Thyroid gland (tissue), 4 donors: ENCODE measurements around the gene POLR1C.

Experiments
- CTCF ChIP-seq, 6 experiments: fragments of 200-600 bp in 3 of 6; fragments of 450-650 bp in 3 of 6; sonication (generic) in 3 of 6; IDR thresholded peaks; one replicate each; pipeline ENCODE4 v1.5.1; 2016 to 2019; ENCODE audit warnings: antibody characterized with exemption in 6 of 6, mild to moderate bottlenecking in 2 of 6, inconsistent platforms in 1 of 6, moderate library complexity in 1 of 6
- POLR2A ChIP-seq, 2 donors: fragments of 450-650 bp; IDR thresholded peaks; one replicate each; pipeline ENCODE4 v1.6.1; 2017; ENCODE audit warnings: antibody characterized with exemption in 2 of 2, mild to moderate bottlenecking in 2 of 2, moderate library complexity in 1 of 2

GRCh38 chr6:43541774-43542471 lies 25.0 kb downstream of the POLR1C start:
- TF ChIP-seq POLR2A (IDR thresholded peaks at IDR 0.05), result no peak
- TF ChIP-seq CTCF (IDR thresholded peaks at IDR 0.05), result no peak
